SK-N-SH treated with all-trans-retinoic acid at 6 μM for 48 hours (cell line): ENCODE measurements around the gene MYT1.

Experiments used
- ARNTL ChIP-seq: fragments of 450-650 bp; formaldehyde crosslinking; IDR thresholded peaks from 2 replicates; pipeline ENCODE4 v1.5.0; 2020; ENCODE audit warnings: low read depth, mild to moderate bottlenecking, moderate library complexity, borderline replicate concordance
- CSRNP3 ChIP-seq: fragments of 250-450 bp; sonication (Bioruptor Pico); IDR thresholded peaks from 2 replicates; pipeline ENCODE4 v1.5.1; 2021; ENCODE audit warnings: mild to moderate bottlenecking, moderate library complexity
- ISL1 ChIP-seq: fragments of 250-450 bp; sonication (Bioruptor Pico); IDR thresholded peaks from 2 replicates; pipeline ENCODE4 v2.1.2; 2022; ENCODE audit warnings: mild to moderate bottlenecking, moderate library complexity
- SNAI2 ChIP-seq: fragments of 250-450 bp; sonication (Bioruptor Pico); IDR thresholded peaks from 2 replicates; pipeline ENCODE4 v1.5.0; 2020; ENCODE audit warnings: mild to moderate bottlenecking, moderate library complexity
- TOX ChIP-seq: fragments of 250-450 bp; sonication (Bioruptor Pico); IDR thresholded peaks from 2 replicates; pipeline ENCODE4 v1.8.0; 2021; ENCODE audit warnings: mild to moderate bottlenecking, moderate library complexity, borderline replicate concordance

GRCh38 chr20:64171211-64171610 lies 7.0 kb downstream of the MYT1 start:
- no peak for TF ChIP-seq CSRNP3 (CRISPR knock-in tag)
- TF ChIP-seq TOX (CRISPR knock-in tag), result no peak
- no peak for TF ChIP-seq SNAI2 (CRISPR knock-in tag)
- no peak for TF ChIP-seq ARNTL
- TF ChIP-seq ISL1 (CRISPR knock-in tag), result no peak
